ENCODE data around the gene CEACAM4. TPM values are rescaled to one million over a fixed set of nuclear protein-coding genes. Genes with fewer than 3 reads are reported as not detected.
"Not testable (repeated sequence)": the region's sequence is repeated elsewhere in the genome, so short reads cannot be mapped to it uniquely, and the experiment has no call there.

CEACAM4 gene
- total RNA-seq, 1 donor from 2014 or later = 2.4 TPM

DNA sequence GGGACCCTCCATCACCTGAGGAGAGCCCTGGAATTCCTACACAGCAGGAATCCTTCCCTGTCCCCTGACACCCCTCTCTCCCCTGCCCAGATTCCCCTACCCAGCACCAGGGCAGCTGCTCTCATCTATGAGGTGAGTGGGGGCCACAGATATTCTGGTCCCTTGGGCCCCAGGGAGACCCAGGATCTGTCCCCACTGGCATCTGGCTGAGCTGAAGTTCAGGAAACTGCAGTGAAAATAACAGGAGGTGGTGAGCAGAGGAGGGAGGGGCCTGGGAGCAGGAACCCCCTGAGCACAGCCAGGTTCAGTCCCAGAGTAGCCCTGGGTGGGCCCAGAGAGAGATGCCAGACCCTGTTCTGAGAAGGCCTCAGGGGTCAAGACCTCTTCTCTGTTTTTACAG, 40.8 kb downstream of the CEACAM4 start:
- DNase-seq (ENCODE audit: low spot score) = no peak

DNA sequence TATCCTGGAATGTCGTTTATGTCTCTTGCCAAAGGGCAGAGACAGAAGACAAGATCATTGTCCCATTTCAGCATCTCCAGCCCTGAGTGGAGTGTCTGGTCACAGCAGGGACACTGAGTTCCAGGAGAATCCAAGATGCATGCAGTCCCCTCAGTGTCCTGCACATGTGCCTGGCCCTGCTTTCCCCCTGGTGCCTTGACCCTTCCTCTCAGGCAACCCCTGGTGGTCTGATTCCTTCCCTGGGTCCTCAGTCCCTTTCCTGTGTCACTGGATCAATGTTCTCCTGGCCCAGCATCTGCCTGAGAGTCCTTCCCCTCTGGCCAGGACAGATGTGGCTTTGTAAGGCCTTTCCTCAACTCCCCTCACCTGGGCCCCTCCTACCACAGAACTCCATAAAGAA, 41.9 kb downstream of the CEACAM4 start:
- DNase-seq (ENCODE audit: low spot score) = no peak

GRCh38 chr19:41584260-41584810, 42.5 kb downstream of the CEACAM4 start:
- no peak for DNase-seq (ENCODE audit: low spot score)

DNA sequence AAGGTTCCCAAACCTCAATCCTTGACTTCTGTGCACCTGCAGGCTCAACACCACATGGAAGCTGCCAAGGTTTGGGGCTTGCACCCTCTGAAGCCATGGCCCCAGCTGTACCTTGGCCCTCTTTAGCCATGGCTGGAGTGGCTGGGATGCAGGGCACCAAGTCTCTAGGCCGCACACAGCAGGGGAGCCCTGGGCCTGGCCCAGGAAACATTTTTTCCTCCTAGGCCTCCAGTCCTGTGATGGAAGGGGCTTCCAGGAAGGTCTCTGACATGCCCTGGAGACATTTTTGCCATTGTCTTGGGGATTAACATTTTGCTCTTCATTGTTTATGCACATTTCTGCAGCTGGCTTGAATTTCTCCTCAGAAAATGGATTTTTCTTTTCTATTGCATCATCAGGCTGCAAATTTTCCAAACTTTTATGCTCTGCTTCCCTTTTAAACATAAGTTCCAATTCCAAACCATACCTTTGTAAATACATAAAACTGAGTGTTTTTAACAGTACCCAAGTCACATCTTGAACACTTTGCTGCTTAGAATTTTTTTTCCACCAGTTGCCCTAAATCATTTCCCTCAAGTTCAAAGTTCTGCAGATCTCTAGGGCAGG, 44.2 kb downstream of the CEACAM4 start:
- not testable (repeated sequence) for DNase-seq (ENCODE audit: low spot score)

- not testable (repeated sequence) for DNase-seq (ENCODE audit: low spot score)
Observed at GRCh38 chr19:41581068-41581467, 45.8 kb downstream of the CEACAM4 start.

- DNase-seq (ENCODE audit: low spot score) = no peak
Observed at GRCh38 chr19:41578886-41579285, 48.0 kb downstream of the CEACAM4 start.

DNA sequence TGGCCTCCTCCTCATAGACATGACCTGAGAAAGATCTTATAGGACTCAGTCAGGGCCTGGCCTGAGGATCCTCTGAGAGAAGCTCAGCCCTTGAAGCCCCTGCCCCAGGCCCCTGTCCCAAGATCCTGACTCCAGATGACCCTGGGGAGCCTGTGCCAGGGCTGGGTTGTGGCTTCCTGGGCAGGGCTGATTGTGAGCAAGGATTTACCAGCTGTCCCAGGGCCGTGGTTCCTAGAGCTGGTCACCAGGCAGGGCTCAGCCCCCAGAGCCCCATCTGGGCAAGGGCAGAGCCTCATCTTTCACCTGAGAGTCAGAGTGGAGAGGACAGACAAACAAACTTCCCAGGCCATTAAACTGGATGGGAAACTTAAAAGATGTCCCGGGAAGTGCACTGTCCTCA, 49.0 kb downstream of the CEACAM4 start:
- no peak for DNase-seq (ENCODE audit: low spot score)

GRCh38 chr19:41577144-41577830, 49.6 kb downstream of the CEACAM4 start:
- no peak for DNase-seq (ENCODE audit: low spot score)

- DNase-seq (ENCODE audit: low spot score) = no peak
Observed at GRCh38 chr19:41575998-41576397, 50.9 kb downstream of the CEACAM4 start, which contains the start of gene CEACAM21. TSS of gene CEACAM21 (plus strand) at chr19:41576166. CDS start at chr19:41576275, 109 bp downstream.

DNA sequence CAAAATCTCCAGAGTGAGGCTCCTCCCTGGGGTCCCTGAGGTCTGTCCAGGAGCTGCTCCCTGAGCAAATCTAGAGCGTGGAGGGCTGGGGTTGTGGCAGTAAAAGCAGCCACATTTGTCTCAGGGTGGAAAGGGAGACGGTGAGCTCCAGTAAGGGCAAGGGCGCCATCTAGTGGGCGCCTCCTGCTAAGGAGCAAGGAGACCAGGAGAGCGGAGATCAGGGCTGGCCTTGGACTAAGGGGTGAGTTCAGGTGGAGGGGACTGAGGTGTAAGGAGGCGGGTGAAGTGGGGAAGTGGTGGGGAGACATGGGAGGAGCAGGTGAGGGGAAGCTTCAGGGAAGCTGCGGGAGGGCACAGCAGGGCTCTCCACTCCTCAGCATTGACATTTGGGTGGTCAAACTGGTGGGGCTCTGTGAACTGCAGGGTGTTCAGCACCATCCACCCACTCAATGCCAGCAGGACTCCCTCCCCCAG, 56.2 kb downstream of the CEACAM4 start:
- DNase-seq (ENCODE audit: low spot score) = peak; percentile 80

- DNase-seq (ENCODE audit: low spot score) = no peak
Observed at GRCh38 chr19:41570179-41570578, 56.7 kb downstream of the CEACAM4 start.

GRCh38 chr19:41569481-41570150, 57.3 kb downstream of the CEACAM4 start:
- DNase-seq (ENCODE audit: low spot score) = no peak

Other genes starting within 250 kb of the CEACAM4 start
- 21.6 TPM for gene EXOSC5, start 229.7 kb downstream of the CEACAM4 start, total RNA-seq
- gene BCKDHA, start 229.3 kb downstream of the CEACAM4 start, total RNA-seq = 19.8 TPM
- 4.6 TPM for gene B3GNT8, start 199.7 kb downstream of the CEACAM4 start, total RNA-seq
- 33.6 TPM for gene DMAC2, start 187.2 kb downstream of the CEACAM4 start, total RNA-seq
- not detected for gene ERICH4, start 183.9 kb downstream of the CEACAM4 start, total RNA-seq
- 3.6 TPM for gene CEACAM21, start 50.9 kb downstream of the CEACAM4 start, total RNA-seq
- gene CEACAM7, start 61.2 kb upstream of the CEACAM4 start, total RNA-seq = 0.36 TPM
- gene CEACAM5, start 81.6 kb upstream of the CEACAM4 start, total RNA-seq = 0.36 TPM
- gene CEACAM6, start 128.5 kb upstream of the CEACAM4 start, total RNA-seq = 0.86 TPM
- not detected for gene CEACAM3, start 169.5 kb upstream of the CEACAM4 start, total RNA-seq
- not detected for gene LYPD4, start 217.6 kb upstream of the CEACAM4 start, total RNA-seq
- gene DMRTC2, start 218.0 kb upstream of the CEACAM4 start, total RNA-seq = not detected
- 1,844 TPM for gene RPS19, start 233.2 kb upstream of the CEACAM4 start, total RNA-seq

All from ureter (tissue), 1 donor.